ENCODE results near the gene DNAJC1. TPM values are rescaled to one million over a fixed set of nuclear protein-coding genes. Genes with fewer than 3 reads are reported as not detected.

Gene DNAJC1
- total and polyA plus RNA-seq, 2 of the 8 experiments (the other 6 are each of a cell fraction or from before 2014, with no cell fraction given), result 6.8 to 14.8 TPM

DNA sequence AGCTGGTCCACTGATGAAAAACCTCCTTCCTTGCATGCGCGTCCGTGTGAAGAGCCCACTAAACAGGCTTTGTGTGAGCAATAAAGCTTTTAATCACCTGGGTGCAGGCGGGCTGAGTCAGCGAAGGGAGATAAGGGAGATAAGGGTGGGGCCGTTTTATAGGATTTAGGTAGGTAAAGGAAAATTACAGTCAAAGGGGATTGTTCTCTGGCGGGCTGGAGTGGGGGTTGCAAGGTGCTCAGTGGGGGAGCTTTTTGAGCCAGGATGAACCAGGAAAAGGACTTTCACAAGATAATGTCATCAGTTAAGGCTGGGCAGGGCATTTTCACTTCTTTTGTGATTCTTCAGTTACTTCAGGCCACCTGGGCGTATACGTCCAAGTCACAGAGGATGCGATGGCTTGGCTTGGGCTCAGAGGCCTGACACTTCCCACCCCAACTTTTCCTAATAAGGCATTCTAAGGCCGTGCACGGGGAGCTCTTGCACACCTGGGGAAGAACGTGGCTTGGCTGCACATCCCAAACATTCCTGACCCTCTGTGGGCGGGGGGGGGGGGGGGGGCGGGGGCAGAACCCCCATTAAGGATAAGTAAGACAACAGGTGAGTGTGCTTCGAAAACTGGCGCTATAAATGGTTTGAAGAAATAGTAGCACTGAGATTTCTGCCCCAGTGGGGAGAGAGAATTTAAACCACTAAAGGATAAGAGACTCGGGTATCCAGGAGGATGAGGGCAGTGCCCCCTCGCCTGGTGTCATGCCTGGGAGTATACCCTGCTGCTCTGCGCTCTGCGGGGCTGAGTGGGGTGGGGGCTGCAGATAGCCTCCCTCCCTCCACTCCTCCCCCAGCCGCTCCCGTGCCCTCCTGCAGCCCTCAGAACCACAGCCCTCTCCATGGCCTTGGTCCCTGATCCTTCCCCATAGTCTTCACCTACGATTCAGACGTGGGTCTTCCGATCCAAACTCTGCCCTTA, 251.9 kb downstream of the DNAJC1 start (continued):
- TF ChIP-seq, protein P1, sequence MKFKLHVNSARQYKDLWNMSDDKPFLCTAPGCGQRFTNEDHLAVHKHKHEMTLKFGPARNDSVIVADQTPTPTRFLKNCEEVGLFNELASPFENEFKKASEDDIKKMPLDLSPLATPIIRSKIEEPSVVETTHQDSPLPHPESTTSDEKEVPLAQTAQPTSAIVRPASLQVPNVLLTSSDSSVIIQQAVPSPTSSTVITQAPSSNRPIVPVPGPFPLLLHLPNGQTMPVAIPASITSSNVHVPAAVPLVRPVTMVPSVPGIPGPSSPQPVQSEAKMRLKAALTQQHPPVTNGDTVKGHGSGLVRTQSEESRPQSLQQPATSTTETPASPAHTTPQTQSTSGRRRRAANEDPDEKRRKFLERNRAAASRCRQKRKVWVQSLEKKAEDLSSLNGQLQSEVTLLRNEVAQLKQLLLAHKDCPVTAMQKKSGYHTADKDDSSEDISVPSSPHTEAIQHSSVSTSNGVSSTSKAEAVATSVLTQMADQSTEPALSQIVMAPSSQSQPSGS (IDR thresholded peaks at IDR 0.05; ENCODE audit: low read length), result 0 out of 2 replicates have a peak, but pooled peaks have one; percentile 70
- peak; percentile 18; the same call in 1 of the 2 replicates for TF ChIP-seq CREB1 (IDR thresholded peaks at IDR 0.05)
- TF ChIP-seq, protein P2, sequence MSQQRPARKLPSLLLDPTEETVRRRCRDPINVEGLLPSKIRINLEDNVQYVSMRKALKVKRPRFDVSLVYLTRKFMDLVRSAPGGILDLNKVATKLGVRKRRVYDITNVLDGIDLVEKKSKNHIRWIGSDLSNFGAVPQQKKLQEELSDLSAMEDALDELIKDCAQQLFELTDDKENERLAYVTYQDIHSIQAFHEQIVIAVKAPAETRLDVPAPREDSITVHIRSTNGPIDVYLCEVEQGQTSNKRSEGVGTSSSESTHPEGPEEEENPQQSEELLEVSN (IDR thresholded peaks at IDR 0.05), result no peak
- peak; percentile 75 for TF ChIP-seq TCF12 (IDR thresholded peaks at IDR 0.05; ENCODE audit: low read depth, low read length)
- TF ChIP-seq ZNF274 (IDR thresholded peaks at IDR 0.05; ENCODE audit: borderline replicate concordance, extremely low read depth, low read length), result no peak
- no peak for TF ChIP-seq CHD2 (IDR thresholded peaks at IDR 0.05; ENCODE audit: low read length)
- TF ChIP-seq EGR1 (IDR thresholded peaks at IDR 0.05; ENCODE audit: borderline replicate concordance, low read depth, low read length), result no peak
- TF ChIP-seq POU5F1 (IDR thresholded peaks at IDR 0.05; ENCODE audit: low read depth, low read length), result no peak
- no peak for TF ChIP-seq YY1 (IDR thresholded peaks at IDR 0.05; ENCODE audit: low read depth, low read length)
- TF ChIP-seq, protein P3, sequence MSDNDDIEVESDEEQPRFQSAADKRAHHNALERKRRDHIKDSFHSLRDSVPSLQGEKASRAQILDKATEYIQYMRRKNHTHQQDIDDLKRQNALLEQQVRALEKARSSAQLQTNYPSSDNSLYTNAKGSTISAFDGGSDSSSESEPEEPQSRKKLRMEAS (IDR thresholded peaks at IDR 0.05), result no peak
- TF ChIP-seq EZH2 (IDR thresholded peaks at IDR 0.05; ENCODE audit: low read depth, low read length, severe bottlenecking), result no peak
- no peak for TF ChIP-seq NANOG (IDR thresholded peaks at IDR 0.05; ENCODE audit: insufficient read depth, low read depth, low read length, poor library complexity, severe bottlenecking)
- TF ChIP-seq SUZ12 (IDR thresholded peaks at IDR 0.05; ENCODE audit: low read length), result no peak
- no peak for TF ChIP-seq CBX5 (IDR thresholded peaks at IDR 0.05; ENCODE audit: low read depth, low read length)
- no peak for TF ChIP-seq BCL11A (IDR thresholded peaks at IDR 0.05; ENCODE audit: low read depth in 2 of 2, low read length in 2 of 2)
- TF ChIP-seq TAF1 (IDR thresholded peaks at IDR 0.05; ENCODE audit: low read depth, low read length), result peak; percentile 40; the same call in 1 of the 2 replicates
- no peak for TF ChIP-seq SIX5 (IDR thresholded peaks at IDR 0.05; ENCODE audit: low read depth, low read length)
- peak; percentile 35; the same call in 1 of the 2 replicates for TF ChIP-seq TEAD4 (IDR thresholded peaks at IDR 0.05; ENCODE audit: low read depth, low read length)
- no peak for TF ChIP-seq SP2 (IDR thresholded peaks at IDR 0.05; ENCODE audit: low read length)
- TF ChIP-seq KDM4A (IDR thresholded peaks at IDR 0.05; ENCODE audit: low read depth, low read length, severe bottlenecking), result no peak
- peak; percentile 73; the same call in 1 of the 2 replicates for TF ChIP-seq SP1 (IDR thresholded peaks at IDR 0.05; ENCODE audit: low read depth, low read length)
- TF ChIP-seq POLR2A (IDR thresholded peaks at IDR 0.05; ENCODE audit: control extremely low read depth in 1 of 2, low read depth in 2 of 2, low read length in 2 of 2), result peak in 1 of 2 experiments; percentile 47; a peak in 1 of 3 replicates
